Measurements from ENCODE around the gene NPAS4. TPM values are rescaled to one million over a fixed set of nuclear protein-coding genes. Genes with fewer than 3 reads are reported as not detected.

NPAS4 gene
- total RNA-seq, 4 donors from 2014 or later, result 0.19 TPM; not detected in 3

DNA sequence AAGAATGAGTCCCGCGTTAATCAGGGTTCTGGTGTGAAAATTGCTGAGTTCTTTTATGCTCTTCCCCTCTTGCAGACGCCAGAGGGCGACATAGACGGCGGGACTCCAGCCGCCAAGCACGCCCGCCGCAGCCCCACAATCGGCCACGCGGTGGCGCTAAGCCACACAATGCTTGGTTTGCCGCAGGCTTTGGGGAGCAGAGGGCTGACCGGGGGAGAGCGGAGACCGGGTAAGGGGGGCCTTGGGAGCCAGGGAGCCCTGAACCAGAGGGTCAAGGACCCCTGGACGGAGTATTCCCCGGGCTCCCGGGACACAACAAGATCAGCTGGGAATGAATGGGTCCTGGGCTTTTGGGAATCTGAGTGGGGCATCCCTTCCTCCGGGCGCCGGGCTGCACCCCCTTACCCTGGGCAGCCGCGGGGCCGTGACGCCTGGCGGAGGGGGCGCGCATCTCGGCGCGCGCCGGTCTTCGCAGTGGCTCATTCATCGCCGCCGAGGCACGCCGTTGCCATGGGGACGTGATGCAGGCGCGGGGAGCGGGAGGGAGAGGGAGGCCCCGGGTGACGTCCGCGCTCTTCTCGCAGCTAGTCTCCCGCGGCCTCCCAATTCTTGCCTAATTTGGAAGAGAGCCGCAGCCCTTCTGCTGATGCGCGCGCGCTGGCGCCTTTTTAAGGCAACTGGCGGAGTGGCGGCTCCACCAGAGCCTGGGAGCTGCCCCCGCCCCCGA lies 12.2 kb upstream of the NPAS4 start:
- TF ChIP-seq POLR2A (IDR thresholded peaks at IDR 0.05) (no peak), CTCF (IDR thresholded peaks at IDR 0.05) (peak in 2 of 3 donors; percentile 96 to 98)
- peak; percentile 74 to 97 for DNase-seq (ENCODE audit: low spot score in 2 of 2)

GRCh38 chr11:66409226-66409625 lies 11.6 kb upstream of the NPAS4 start:
- no peak for DNase-seq (ENCODE audit: low spot score in 2 of 2)
- 23 to 53% methylated on average over 7 to 15 of the region's 15 CpGs for WGBS, 2 donors
- intact Hi-C loops (cut with DNase I; ENCODE audit: low total_unique reads), result no loop called here
- no peak overlapping the region for H3K4me3 ChIP-seq (ENCODE audit: low read depth, poor library complexity, severe bottlenecking)
- TF ChIP-seq CTCF (IDR thresholded peaks at IDR 0.05), result no peak
- TF ChIP-seq POLR2A (IDR thresholded peaks at IDR 0.05), result no peak

More for the DNA sequence above, 12.2 kb upstream of the NPAS4 start:
- intact Hi-C loops (cut with DNase I; ENCODE audit: low total_unique reads), result no loop called here
- 1 to 2% methylated on average over 27 to 49 of the region's 63 CpGs for WGBS, 2 donors
- H3K4me3 ChIP-seq (ENCODE audit: low read depth, poor library complexity, severe bottlenecking), result no peak overlapping the region

DNA sequence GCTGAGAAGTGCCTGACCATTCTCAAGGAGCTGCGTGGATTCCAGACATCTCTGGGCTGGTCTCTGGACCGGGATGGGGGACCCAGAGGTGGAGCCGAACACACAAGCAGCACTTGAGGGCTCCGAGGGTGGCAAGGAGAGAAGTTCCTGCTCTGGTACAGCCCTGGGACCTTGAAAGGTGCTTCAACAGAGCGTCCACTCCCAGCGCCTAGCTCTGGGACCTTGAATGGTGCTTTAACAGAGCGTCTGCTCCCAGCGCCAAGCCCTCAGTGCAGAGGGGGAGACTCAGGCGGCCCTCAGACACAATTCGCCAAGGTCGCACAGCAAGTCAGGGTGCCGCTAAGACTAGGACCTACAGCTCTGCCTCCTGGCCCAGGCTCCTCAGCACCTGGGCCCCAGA lies 10.6 kb upstream of the NPAS4 start:
- TF ChIP-seq POLR2A (IDR thresholded peaks at IDR 0.05) (no peak), CTCF (IDR thresholded peaks at IDR 0.05) (no peak)
- no peak overlapping the region for H3K4me3 ChIP-seq (ENCODE audit: low read depth, poor library complexity, severe bottlenecking)
- DNase-seq (ENCODE audit: low spot score in 2 of 2), result no peak
- 68 to 85% methylated on average over 8 to 11 of the region's 12 CpGs for WGBS, 2 donors
- intact Hi-C loops (cut with DNase I; ENCODE audit: low total_unique reads), result loop anchor here (2.0 to 10.0 kb wide), 2 partner anchors 269 to 425 kb away; no protein-coding TSS in a partner anchor

GRCh38 chr11:66411323-66411722 lies 9.5 kb upstream of the NPAS4 start:
- intact Hi-C loops (cut with DNase I; ENCODE audit: low total_unique reads), result loop anchor here (2.0 to 10.0 kb wide), 2 partner anchors 267 to 423 kb away; no protein-coding TSS in a partner anchor
- no peak overlapping the region for H3K4me3 ChIP-seq (ENCODE audit: low read depth, poor library complexity, severe bottlenecking)
- TF ChIP-seq POLR2A (IDR thresholded peaks at IDR 0.05), result no peak
- no peak for TF ChIP-seq CTCF (IDR thresholded peaks at IDR 0.05)
- no peak for DNase-seq (ENCODE audit: low spot score in 2 of 2)
- 61 to 75% methylated on average over 4 of the region's 4 CpGs for WGBS, 2 donors

- 70 to 71% methylated on average over 7 of the region's 7 CpGs for WGBS, 2 donors
- DNase-seq (ENCODE audit: low spot score in 2 of 2), result no peak
- TF ChIP-seq POLR2A (IDR thresholded peaks at IDR 0.05) (no peak), CTCF (IDR thresholded peaks at IDR 0.05) (no peak)
- H3K4me3 ChIP-seq (ENCODE audit: low read depth, poor library complexity, severe bottlenecking), result no peak overlapping the region
- intact Hi-C loops (cut with DNase I; ENCODE audit: low total_unique reads), result loop anchor here (10.0 kb wide), 1 partner anchor 423 kb away; no protein-coding TSS in a partner anchor
Observed at GRCh38 chr11:66412110-66412509, 8.7 kb upstream of the NPAS4 start.

Measured in lower leg skin (tissue), 4 donors.